ENCODE measurements around the gene STK40. TPM values are rescaled to one million over a fixed set of nuclear protein-coding genes. Genes with fewer than 3 reads are reported as not detected.

Gene STK40
- total and polyA plus RNA-seq, 9 of the 15 experiments (the other 6 are each of a cell fraction or from before 2014, with no cell fraction given), result 0.69 to 94.3 (median 39.1) TPM

- TF ChIP-seq ZNF830 (CRISPR knock-in tag; IDR thresholded peaks at IDR 0.05) (no peak), ZNF511 (CRISPR knock-in tag; IDR thresholded peaks at IDR 0.05) (0 out of 2 replicates have a peak, but pooled peaks have one; percentile 0), JUND (IDR thresholded peaks at IDR 0.05; ENCODE audit: borderline replicate concordance, low read depth, low read length) (no peak), JUND (tag; IDR thresholded peaks at IDR 0.05; ENCODE audit: borderline replicate concordance, low read depth, low read length) (no peak), RNF2 (IDR thresholded peaks at IDR 0.05) (no peak), ELF2 (CRISPR knock-in tag; IDR thresholded peaks at IDR 0.05) (0 out of 2 replicates have a peak, but pooled peaks have one; percentile 21), CAMTA2 (CRISPR knock-in tag; conservative IDR thresholded peaks at IDR 0.05) (0 out of 2 replicates have a peak, but pooled peaks have one; percentile 44), SMARCC2 (IDR thresholded peaks at IDR 0.05; ENCODE audit: low read depth) (no peak), FOXA3 (CRISPR knock-in tag; conservative IDR thresholded peaks at IDR 0.05 in 1 of 2, IDR thresholded peaks at IDR 0.05 in 1 of 2) (no peak; a peak in 1 of 4 replicates), ZNF696 (CRISPR knock-in tag; conservative IDR thresholded peaks at IDR 0.05) (no peak), GTF2F1 (IDR thresholded peaks at IDR 0.05; ENCODE audit: low read depth, low read length) (no peak), CEBPG (CRISPR knock-in tag; IDR thresholded peaks at IDR 0.05) (peak; percentile 37; the same call in 1 of the 2 replicates), CEBPG (tag; conservative IDR thresholded peaks at IDR 0.05 in 1 of 2, IDR thresholded peaks at IDR 0.05 in 1 of 2) (no peak), RHOXF2B (CRISPR knock-in tag; conservative IDR thresholded peaks at IDR 0.05) (0 out of 2 replicates have a peak, but pooled peaks have one; percentile 42), CHD1 (IDR thresholded peaks at IDR 0.05; ENCODE audit: low read length) (no peak), HDAC2 (IDR thresholded peaks at IDR 0.05) (no peak), PCBP1 (IDR thresholded peaks at IDR 0.05; ENCODE audit: low read depth, low read length, poor library complexity, severe bottlenecking) (no peak), ZFP91 (CRISPR knock-in tag; IDR thresholded peaks at IDR 0.05) (0 out of 2 replicates have a peak, but pooled peaks have one; percentile 63), ZNF146 (CRISPR knock-in tag; IDR thresholded peaks at IDR 0.05; ENCODE audit: unreplicated experiment) (no peak), HLTF (IDR thresholded peaks at IDR 0.05) (no peak), SMAD4 (CRISPR knock-in tag; conservative IDR thresholded peaks at IDR 0.05) (no peak), HDAC1 (IDR thresholded peaks at IDR 0.05) (no peak), NR2C2 (CRISPR knock-in tag; IDR thresholded peaks at IDR 0.05) (peak; percentile 63; the same call in 1 of the 2 replicates), NR2C2 (tag; IDR thresholded peaks at IDR 0.05) (no peak), ZBTB43 (CRISPR knock-in tag; IDR thresholded peaks at IDR 0.05) (no peak), LEF1 (IDR thresholded peaks at IDR 0.05) (no peak), NR1H2 (CRISPR knock-in tag; IDR thresholded peaks at IDR 0.05) (no peak), SMARCB1 (IDR thresholded peaks at IDR 0.05; ENCODE audit: insufficient read length, low read depth) (no peak), ZNF551 (CRISPR knock-in tag; IDR thresholded peaks at IDR 0.05) (no peak), NFRKB (IDR thresholded peaks at IDR 0.05; ENCODE audit: low read depth) (no peak), LARP7 (IDR thresholded peaks at IDR 0.05) (no peak)
Measured at GRCh38 chr1:36320767-36321118, 65.0 kb downstream of the STK40 start (continued).
